Measurements from ENCODE around the gene GLI1.

DNA sequence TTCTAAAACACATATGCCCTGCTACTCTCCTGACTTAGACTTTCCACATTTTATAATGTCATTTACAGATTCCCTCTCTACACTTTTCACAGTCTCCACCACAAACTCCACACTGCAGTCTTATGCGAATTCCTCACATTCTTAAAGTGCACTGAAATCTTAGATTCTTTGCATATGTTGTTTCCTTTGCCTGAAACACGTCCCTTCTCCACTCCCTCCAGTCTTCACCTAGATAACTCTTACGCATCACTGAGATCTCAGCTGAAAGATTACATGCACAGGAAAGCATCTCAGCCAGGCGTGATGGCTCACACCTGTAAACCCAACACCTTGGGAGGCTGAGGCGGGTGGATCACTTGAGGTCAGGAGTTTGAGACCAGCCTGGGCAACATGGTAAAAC is 23.9 kb downstream of the GLI1 start:
- TF ChIP-seq, protein P1, sequence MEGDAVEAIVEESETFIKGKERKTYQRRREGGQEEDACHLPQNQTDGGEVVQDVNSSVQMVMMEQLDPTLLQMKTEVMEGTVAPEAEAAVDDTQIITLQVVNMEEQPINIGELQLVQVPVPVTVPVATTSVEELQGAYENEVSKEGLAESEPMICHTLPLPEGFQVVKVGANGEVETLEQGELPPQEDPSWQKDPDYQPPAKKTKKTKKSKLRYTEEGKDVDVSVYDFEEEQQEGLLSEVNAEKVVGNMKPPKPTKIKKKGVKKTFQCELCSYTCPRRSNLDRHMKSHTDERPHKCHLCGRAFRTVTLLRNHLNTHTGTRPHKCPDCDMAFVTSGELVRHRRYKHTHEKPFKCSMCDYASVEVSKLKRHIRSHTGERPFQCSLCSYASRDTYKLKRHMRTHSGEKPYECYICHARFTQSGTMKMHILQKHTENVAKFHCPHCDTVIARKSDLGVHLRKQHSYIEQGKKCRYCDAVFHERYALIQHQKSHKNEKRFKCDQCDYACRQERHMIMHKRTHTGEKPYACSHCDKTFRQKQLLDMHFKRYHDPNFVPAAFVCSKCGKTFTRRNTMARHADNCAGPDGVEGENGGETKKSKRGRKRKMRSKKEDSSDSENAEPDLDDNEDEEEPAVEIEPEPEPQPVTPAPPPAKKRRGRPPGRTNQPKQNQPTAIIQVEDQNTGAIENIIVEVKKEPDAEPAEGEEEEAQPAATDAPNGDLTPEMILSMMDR (IDR thresholded peaks at IDR 0.05) = no peak
- TF ChIP-seq POLR2AphosphoS5 (IDR thresholded peaks at IDR 0.05) = no peak
- no peak for TF ChIP-seq POLR2A (IDR thresholded peaks at IDR 0.05; ENCODE audit: low read depth)
- no peak for TF ChIP-seq EP300 (IDR thresholded peaks at IDR 0.05)

All from esophagus muscularis mucosa (tissue), 4 donors.